Spinal cord (tissue), 10 donors: ENCODE data around the gene SMYD3. TPM values are rescaled to one million over a fixed set of nuclear protein-coding genes. Genes with fewer than 3 reads are reported as not detected.
"Not testable (repeated sequence)": the region's sequence is repeated elsewhere in the genome, so short reads cannot be mapped to it uniquely, and the experiment has no call there.

Experiments used
- DNase-seq, 6 donors: peaks; one replicate each; pipeline versions ENCODE4 v3.0.0 to v3.0.0-alpha.2; 2013 to 2015; ENCODE audit warnings: low spot score in 6 of 6, low read depth in 4 of 6
- H3K27ac ChIP-seq: one replicate; pipeline ENCODE4 v1.5.1; 2013; ENCODE audit warnings: low read depth, low read length, control low read depth
- H3K27me3 ChIP-seq: one replicate; pipeline ENCODE4 v1.6.1; 2013; ENCODE audit warnings: low read length; ENCODE audit not compliant: control insufficient read depth, insufficient read depth
- H3K36me3 ChIP-seq: one replicate; pipeline ENCODE4 v1.6.1; 2013; ENCODE audit warnings: low read length; ENCODE audit not compliant: control insufficient read depth, insufficient read depth
- H3K4me1 ChIP-seq: one replicate; pipeline ENCODE4 v1.6.1; 2013; ENCODE audit warnings: low read length; ENCODE audit not compliant: control insufficient read depth, insufficient read depth
- H3K4me3 ChIP-seq: one replicate; pipeline ENCODE4 v1.5.1; 2013; ENCODE audit warnings: low read depth, low read length, control low read depth
- H3K9me3 ChIP-seq: one replicate; pipeline ENCODE4 v1.6.1; 2013; ENCODE audit warnings: low read length; ENCODE audit not compliant: control insufficient read depth, insufficient read depth
- WGBS: methylation state at CpG from one replicate; pipeline ENCODE4 v1.1.5; 2013; ENCODE audit warnings: missing lambda C conversion rate; ENCODE audit not compliant: insufficient coverage; 5-methylcytosine and 5-hydroxymethylcytosine counted together
- polyA plus RNA-seq, 2 donors: library from polyadenylated mRNA; unstranded; fragments of 120-200 nt; gene quantifications; one replicate each; pipeline ENCODE4 v1.2.1, GENCODE V29; 2013; ENCODE audit not compliant: insufficient read length in 2 of 2
- total RNA-seq, 2 donors: library from RNA; depleted of rRNA in 1 of 2; stranded (reverse); fragments of 120-200 nt in 1 of 2; fragments of >200 nt in 1 of 2; gene quantifications; one replicate each; pipeline versions ENCODE4 v1.2.3 to v1.2.4, GENCODE V29; 2013 to 2014
- donor health status: healthy.

Gene SMYD3
- total and polyA plus RNA-seq, 4 donors: 37.5 to 54.4 (median 49.4) TPM

DNA sequence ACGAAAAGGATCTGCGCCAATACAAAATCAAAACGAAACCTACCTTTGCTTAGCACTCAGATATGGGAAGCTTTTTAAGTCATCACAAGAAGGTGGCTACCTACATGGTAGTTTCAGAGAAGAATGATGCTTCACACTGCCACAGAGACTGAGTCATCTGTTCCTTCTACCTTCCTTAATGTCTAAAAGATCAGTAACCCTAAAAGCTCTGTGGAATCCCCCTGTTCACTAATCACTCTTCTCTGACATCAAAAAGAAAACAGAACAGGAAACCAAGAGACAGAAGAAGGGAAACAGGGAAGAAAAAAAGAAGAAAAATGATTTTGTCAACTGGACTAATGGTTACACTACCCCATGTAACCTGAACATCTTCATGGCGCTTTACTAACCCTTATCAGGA, 177.2 kb downstream of the SMYD3 start:
- Histone ChIP-seq H3K27me3 (no peaks in the 10 kb centered on the region), H3K27ac (no peak overlapping the region), H3K36me3 (no peaks in the 10 kb centered on the region), H3K4me1 (no peaks in the 10 kb centered on the region), H3K9me3 (no peaks in the 10 kb centered on the region), H3K4me3 (no peak overlapping the region)
- 100% methylated on average over 2 of the region's 4 CpGs for WGBS
- DNase-seq: no peak

GRCh38 chr1:246329292-246329691, 177.8 kb downstream of the SMYD3 start:
- H3K27me3 ChIP-seq, DNase-seq, H3K36me3 ChIP-seq, H3K9me3 ChIP-seq, H3K27ac ChIP-seq, H3K4me1 ChIP-seq, H3K4me3 ChIP-seq: not testable (repeated sequence)
- no CpG with 5 or more reads among the region's 1 CpG for WGBS

DNA sequence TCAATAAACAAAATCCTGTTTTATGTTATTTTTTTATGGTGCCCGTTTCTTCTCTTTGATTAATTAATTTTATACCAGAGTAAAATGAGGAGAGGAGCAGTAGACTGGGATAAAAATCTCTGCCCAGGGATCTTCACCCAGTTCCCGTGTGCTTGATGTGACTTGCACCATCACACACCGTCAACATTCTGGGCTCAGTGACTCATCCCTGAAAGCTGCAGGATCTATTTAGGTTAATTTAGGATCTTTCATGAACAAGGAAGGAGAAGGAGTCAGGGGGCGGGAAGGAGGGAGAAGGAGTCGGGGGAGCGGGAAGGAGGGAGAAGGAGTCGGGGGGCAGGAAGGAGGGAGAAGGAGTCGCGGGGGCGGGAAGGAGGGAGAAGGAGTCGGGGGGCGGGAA, 182.4 kb downstream of the SMYD3 start:
- 100% methylated on average over 1 of the region's 12 CpGs for WGBS
- no peak overlapping the region for H3K4me3 ChIP-seq
- H3K27ac ChIP-seq: no peak overlapping the region
- H3K27me3 ChIP-seq: no peaks in the 10 kb centered on the region
- DNase-seq: no peak
- H3K36me3 ChIP-seq: no peaks in the 10 kb centered on the region
- H3K4me1 ChIP-seq: no peaks in the 10 kb centered on the region
- no peaks in the 10 kb centered on the region for H3K9me3 ChIP-seq

DNA sequence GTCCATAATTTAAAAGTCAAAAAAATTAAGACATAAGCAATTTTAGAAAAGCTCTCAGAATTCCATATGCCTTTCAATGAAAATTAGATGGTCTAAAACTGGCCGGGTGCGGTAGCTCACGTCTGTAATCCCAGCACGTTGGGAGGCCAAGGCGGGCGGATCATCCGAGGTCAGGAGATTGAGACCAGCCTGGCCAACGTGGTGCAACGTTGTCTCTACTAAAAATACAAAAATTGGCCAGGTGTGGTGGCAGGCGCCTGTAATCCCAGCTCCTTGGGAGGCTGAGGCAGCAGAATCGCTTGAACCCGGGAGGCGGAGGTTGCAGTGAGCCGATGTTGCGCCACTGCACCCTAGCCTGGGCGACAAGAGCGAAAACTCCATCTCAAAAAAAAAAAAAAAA, 183.0 kb downstream of the SMYD3 start:
- H3K4me1 ChIP-seq, H3K36me3 ChIP-seq, H3K4me3 ChIP-seq, H3K27ac ChIP-seq, H3K9me3 ChIP-seq, H3K27me3 ChIP-seq, DNase-seq: not testable (repeated sequence)
- over 99% methylated on average over 10 of the region's 17 CpGs for WGBS

DNA sequence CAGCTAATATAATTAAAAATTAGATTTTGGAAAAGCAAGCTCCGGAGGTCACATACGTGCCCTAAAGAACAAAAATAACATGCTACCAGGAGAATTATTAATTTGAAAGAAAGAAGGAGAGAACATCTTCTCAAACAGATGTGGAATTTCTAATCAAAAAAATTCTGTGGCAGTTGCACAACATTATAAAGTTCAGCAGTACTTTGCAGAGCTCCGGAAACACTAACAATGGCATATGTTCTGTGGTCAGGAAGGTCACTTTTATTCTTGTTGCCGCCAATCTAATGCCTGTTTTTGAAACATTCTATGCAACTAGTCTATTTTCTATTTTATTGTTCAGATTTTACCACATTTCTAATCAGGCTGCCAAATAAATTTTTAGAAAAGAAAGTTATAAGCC, 186.8 kb downstream of the SMYD3 start:
- no peaks in the 10 kb centered on the region for H3K9me3 ChIP-seq
- no peaks in the 10 kb centered on the region for H3K27me3 ChIP-seq
- WGBS: no CpG with 5 or more reads among the region's 4 CpGs
- H3K36me3 ChIP-seq: no peaks in the 10 kb centered on the region
- DNase-seq: no peak
- H3K4me3 ChIP-seq: no peak overlapping the region
- no peaks in the 10 kb centered on the region for H3K4me1 ChIP-seq
- H3K27ac ChIP-seq: no peak overlapping the region

- H3K36me3 ChIP-seq: no peaks in the 10 kb centered on the region
- H3K4me3 ChIP-seq: no peak overlapping the region
- DNase-seq: peak in 1 of 6 donors; percentile 79
- H3K4me1 ChIP-seq: no peaks in the 10 kb centered on the region
- no peak overlapping the region for H3K27ac ChIP-seq
- no peaks in the 10 kb centered on the region for H3K9me3 ChIP-seq
- no peaks in the 10 kb centered on the region for H3K27me3 ChIP-seq
- 60% methylated on average over 1 of the region's 5 CpGs for WGBS
These were observed 187.9 kb downstream of the SMYD3 start for GRCh38 chr1:246319083-246319714.

GRCh38 chr1:246318622-246319021, 188.5 kb downstream of the SMYD3 start:
- Histone ChIP-seq H3K4me1 (no peaks in the 10 kb centered on the region), H3K36me3 (no peaks in the 10 kb centered on the region), H3K9me3 (no peaks in the 10 kb centered on the region), H3K27me3 (no peaks in the 10 kb centered on the region), H3K4me3 (no peak overlapping the region), H3K27ac (no peak overlapping the region)
- no peak for DNase-seq
- WGBS: no CpG with 5 or more reads among the region's 3 CpGs

GRCh38 chr1:246318036-246318359, 189.1 kb downstream of the SMYD3 start:
- no peak overlapping the region for H3K27ac ChIP-seq
- DNase-seq: no peak
- H3K27me3 ChIP-seq: no peaks in the 10 kb centered on the region
- H3K4me3 ChIP-seq: no peak overlapping the region
- no peaks in the 10 kb centered on the region for H3K4me1 ChIP-seq
- no peaks in the 10 kb centered on the region for H3K36me3 ChIP-seq
- no peaks in the 10 kb centered on the region for H3K9me3 ChIP-seq

DNA sequence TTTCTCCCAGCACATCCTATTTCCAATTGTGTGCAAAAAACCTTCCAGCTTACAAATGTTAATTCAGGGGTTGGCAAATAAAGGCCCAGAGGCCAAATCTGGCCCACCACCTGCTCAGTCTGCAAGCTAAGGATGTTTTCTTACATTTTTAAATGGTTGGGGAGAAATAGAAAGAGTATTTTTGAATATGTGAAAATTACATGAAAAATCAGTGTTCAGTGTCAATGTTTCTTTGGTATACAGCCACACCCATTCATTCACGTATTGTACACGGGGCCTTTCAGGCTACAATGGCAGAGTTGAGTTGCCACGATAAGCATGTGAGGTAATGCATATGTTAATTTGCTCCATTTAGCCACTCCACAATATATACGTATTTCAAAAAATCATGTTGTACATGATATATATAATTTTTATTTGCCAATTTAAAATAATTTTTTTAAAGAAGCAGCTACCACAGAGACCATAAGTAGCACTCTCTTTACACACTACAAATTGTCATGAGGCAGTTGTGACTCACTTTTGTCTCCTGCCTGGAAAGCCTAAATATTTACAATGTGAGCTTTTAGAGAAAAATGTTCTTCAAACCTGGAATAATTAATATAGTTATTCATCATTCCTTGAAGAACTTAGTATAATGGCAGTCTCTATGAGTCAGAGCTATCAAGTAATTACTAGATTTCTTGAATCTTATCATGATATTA, 189.6 kb downstream of the SMYD3 start:
- Histone ChIP-seq H3K4me1 (no peaks in the 10 kb centered on the region), H3K4me3 (no peak overlapping the region), H3K9me3 (no peaks in the 10 kb centered on the region), H3K27ac (no peak overlapping the region), H3K27me3 (no peaks in the 10 kb centered on the region), H3K36me3 (no peaks in the 10 kb centered on the region)
- no peak for DNase-seq
- WGBS: no CpG with 5 or more reads among the region's 4 CpGs

DNA sequence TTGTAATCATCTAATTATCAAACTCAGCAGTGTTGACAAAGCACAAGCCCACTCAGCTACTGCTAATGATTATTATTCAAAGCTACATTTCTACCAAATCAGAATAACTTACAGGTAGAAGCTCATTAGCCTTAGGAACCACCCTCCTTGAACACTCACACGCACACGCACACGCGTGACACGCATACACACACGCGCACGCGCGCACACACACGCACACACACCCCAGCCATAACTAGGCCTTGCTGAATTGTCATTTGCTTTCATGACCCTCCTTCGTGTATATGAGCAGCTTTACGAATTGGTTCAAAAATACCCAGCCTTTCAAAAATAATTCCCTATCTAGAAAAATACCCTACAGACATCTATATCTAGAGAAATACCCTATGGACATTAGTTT, 195.6 kb downstream of the SMYD3 start:
- H3K4me1 ChIP-seq: no peaks in the 10 kb centered on the region
- no peak overlapping the region for H3K27ac ChIP-seq
- no peaks in the 10 kb centered on the region for H3K27me3 ChIP-seq
- H3K4me3 ChIP-seq: no peak overlapping the region
- no peak for DNase-seq
- H3K9me3 ChIP-seq: no peaks in the 10 kb centered on the region
- WGBS: 96% methylated on average over 13 of the region's 13 CpGs
- H3K36me3 ChIP-seq: no peaks in the 10 kb centered on the region
